Glomerular endothelial cell (primary cell): ENCODE results near the gene LIPC. TPM values are rescaled to one million over a fixed set of nuclear protein-coding genes. Genes with fewer than 3 reads are reported as not detected.
A peak's percentile ranks its signal among the peaks of the same experiment; 100 is the strongest.

Experiments
- DNase-seq: peaks from one replicate; pipeline ENCODE4 v3.0.0-alpha.2; 2011; ENCODE audit warnings: low read depth, low spot score; ENCODE audit errors: extremely low read depth
- total RNA-seq: library from RNA; depleted of rRNA; stranded (reverse); fragments of >200 nt; gene quantifications from 2 replicates; pipeline ENCODE4 v1.2.3, GENCODE V29; 2015

LIPC gene
- total RNA-seq, 1 donor from 2014 or later, result 0.12 TPM

DNA sequence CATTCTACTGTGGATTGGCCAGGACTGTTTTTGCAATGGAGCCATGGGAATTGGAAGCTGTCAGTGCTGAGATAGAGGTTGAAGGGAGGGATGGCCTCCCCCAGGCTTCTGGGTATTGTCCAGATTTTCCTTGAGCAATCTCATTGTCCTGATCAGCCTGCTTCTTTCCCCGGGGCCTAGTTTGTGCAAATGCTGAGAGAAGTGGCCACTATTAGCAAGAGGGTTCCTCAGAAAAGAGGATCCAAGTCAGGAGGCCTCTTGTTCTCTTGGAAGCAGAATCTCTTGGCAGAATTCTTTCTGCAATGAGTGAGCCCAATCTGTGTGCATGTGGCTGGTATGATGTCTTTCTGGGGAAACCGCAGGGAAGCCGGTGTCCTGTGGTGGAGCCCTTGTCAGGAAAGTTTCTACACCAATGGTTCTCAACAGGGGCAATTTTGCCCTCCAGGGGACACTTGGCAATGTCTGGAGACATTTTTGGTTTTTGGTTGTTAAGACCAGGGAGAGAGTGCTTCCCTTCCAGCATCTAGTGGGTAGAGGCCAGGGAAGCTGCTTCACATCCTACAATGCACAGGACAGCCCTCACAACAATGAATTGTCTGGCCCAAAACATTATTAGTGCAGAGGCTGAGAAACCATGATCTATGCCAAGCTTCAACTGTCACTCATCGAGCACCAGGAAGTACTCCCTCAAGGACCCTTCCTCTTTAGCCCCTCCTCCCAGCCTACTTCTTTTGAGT lies 2.0 kb downstream of the LIPC start:
- DNase-seq, result no peak

DNA sequence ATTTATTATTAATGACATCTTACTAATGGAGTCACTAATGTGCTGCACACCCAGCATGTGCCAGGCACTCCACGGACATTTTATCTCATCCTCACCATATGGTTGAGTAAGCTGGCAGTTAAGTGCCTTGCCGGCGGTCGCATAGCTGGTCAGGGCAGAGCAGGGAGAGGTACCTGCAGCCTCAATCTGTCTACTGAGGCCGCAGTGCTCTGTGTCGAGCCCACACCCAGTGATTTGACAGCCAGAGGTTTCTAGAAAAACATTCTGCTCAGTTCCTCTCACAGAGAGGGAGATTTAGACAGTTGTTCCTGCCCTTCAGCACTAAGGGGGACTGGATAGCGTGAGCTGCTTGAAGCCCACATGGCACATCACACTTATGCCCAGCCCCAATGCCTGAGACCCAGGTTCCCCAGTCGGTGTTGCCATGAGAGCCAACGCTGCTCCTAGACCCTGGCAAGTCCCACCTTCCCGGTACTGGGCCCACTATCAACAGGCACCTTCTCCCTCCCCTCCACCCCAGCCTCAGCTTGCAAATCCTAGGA lies 2.6 kb downstream of the LIPC start:
- DNase-seq, result no peak

DNA sequence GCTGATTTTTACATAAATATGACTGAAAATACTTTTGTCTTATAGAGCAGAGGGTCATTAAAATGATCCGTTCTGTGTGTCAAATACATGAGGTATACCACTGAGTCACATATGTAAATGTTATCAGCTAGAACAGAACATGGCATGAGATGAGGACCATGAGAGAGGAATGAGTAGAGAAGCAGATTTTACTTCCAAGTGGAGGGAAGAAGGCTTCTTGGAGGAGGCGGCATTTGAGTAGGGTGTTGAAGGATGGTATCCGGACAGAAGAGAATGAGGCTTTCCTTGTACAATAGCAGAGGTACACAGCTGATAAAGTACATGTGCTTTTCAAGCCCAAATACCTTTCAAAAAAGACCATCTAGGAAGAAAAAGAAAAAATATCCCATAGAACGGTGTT lies 4.8 kb downstream of the LIPC start:
- no peak for DNase-seq

DNA sequence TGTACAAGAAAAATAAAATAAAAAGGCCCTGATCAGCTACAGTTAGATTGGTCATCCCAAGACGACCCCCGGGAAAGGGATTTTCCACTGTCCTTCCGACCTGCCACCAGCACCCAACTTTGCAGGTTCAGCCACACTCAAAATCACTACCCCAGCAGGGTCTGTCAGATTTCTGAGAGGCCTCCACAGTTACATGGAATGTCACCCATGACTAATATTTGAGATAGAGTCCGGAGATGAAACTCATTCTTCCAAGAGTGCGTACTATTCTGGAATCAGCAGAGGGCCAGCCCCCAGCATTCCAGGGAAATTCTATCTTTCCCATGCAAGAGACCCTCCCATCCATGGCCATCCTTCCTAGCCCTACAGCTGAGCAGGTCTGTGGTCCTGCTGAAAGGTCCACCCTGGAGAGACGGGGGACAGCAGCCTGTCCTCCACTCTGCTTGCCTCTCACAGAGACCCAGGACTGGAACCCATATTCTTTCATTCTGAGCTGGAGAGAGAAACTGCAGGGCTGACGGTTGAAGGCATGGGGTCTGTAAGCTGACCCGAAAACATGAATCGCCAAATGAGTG lies 5.8 kb downstream of the LIPC start:
- no peak for DNase-seq

DNA sequence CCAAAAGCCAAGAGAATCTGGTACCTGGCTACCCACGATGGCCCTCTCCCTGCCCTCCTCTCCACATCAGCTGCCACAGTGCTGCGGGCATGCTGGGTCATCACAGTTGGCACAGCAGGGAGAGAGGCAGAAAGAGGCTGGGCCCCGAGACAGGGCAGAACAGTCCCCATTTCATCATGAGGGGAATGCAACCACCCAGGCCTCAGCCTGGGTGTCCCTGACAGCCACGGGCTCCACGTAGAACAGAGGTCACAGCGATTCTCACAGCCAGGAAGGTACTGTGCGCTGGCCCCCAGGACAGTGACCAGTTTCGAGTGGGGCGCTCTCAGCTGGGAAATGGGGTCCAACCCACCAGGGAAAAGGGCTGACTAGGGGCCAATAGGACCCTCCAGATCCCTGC lies 6.3 kb downstream of the LIPC start:
- no peak for DNase-seq

DNA sequence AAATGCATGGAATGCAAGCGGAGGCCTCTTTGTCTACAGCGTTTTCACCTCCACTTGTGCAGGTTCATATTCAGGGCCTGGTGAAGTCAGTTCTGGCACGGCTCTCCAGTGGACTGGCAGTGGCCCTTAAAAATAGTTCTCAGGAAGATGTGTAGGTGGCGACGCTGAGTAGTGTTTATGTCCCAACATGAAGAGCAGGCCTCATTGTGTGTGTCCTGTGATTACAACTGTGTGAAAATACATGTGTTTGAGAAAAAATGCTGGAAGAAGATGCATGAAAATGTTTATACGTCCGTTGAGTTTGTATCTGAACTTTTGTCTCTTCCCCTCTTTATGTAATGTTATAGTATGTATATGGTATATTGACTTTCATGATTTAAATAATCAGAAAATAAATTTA lies 7.2 kb downstream of the LIPC start:
- peak; percentile 44 for DNase-seq

DNA sequence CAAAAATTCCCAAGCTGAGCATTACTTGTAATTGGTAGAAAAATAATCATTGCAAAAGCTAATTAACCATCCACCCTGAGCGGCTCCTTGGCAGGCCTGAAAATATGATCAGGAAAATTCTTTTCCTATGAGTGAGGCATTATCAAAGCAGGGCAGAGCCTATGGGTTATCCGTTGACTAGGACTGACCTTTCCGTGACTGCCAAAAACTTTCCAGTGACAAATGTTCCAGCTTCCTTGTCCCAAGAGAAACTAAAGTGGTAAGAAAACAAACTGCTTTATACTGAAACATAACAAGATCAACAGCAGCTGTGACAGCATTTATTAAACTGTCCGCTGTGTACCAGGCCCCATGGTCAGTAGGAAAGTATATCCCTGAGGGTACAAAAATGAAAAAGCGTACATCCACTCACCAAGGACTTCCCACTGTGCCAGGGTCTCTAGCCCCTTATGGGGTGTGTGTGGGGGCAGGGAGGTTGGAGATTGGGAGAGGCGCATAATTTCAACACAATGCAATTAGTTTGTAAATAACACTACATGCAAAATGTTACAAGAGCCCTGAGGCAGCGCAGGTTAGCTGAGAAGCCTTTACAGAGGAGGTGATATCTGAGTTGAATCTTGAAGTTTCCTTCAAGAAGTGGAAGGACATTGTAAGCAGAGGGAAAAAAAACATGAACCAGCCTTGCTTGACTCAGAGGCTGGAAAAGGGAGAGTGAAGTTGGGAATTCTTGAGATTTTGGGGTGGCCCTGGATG lies 8.5 kb downstream of the LIPC start:
- peak; percentile 68 for DNase-seq

DNA sequence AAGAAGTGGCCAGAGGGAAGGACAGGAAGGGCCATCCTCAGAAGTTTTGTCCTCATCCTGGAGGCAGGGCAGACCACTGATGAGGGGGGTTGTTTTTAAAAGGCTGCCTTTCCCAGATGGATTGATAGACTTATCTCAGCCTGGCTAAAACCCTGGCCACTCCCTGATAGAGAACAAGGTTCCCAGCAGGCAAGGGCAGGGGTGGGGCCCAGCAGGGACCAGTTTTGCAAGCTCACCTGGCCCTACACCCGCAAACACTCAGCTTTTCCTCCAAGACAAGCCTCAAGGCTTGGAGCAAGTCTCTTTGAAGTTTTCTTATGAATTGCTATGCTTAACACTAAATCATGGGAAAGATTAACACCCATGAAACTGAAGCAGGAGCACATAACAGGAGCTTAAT lies 9.1 kb downstream of the LIPC start:
- no peak for DNase-seq

DNA sequence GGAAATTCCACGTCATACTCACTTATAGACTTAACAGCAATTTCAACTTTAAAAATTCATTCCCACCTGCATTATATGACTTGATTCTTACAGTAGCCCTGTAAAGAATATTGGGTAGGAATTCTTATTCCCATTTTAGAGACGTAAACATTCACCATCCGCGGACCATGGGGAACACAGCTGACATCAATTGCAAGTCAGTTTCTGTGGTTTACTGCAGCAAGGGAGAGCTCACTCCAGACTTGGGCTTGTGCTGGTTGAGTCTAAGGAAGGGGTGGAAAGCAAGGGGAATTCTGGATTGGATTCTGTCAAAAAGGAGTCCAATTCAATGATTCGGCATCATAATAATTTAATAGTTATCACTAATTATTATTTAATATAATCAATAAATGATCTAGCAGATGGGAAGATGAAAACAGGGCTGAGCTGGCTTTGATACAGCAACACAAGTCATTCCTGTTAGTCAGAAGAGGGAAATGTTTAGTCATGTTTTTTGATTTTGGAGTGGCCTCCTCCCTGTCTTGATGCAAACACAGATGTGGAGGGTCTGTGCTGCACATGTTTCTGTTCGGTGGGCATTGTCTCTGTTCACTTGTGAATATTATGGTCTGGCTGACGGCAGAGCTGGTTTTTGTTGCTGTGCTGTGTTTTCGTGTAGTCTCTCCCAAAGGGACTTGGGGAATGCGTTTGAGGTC lies 9.7 kb downstream of the LIPC start:
- no peak for DNase-seq

DNA sequence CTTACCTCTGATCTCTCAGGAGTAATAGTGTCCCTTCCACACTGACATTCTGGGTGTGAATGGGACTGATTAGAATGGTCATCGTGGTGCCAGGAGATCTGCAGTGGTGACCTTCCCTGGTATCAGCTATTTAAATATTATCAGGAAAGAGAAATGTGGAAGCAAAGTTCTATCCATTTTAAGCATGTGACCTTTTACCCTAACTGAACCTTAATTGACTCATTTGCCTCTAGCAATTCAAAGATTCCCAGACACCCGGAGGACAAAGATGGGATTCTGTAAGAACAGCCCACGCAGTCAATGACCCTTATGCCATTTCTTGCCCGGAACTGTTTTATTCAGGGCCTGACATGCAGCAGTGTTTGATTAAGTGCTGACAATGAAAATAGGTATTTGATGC lies 10.3 kb downstream of the LIPC start:
- no peak for DNase-seq

DNA sequence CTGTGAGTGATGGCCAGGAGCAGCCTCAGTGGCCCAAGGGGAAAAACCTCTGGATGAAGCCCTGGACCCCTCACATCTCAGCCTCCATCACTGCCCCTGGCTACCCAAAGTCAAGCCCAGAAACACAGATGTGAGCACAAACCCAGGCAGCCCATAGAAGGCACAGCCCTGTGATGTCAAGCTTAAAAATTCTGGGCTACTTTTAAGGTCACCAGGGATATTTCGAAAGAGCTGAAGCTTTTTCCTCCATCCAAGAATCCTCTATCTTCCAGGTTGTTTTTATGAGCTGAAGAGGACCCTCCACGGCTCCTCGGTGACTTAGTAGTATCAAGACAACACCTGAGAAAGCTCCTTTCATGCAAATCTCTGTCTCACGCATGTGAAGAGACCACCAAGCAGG lies 11.5 kb downstream of the LIPC start:
- DNase-seq, result no peak

DNA sequence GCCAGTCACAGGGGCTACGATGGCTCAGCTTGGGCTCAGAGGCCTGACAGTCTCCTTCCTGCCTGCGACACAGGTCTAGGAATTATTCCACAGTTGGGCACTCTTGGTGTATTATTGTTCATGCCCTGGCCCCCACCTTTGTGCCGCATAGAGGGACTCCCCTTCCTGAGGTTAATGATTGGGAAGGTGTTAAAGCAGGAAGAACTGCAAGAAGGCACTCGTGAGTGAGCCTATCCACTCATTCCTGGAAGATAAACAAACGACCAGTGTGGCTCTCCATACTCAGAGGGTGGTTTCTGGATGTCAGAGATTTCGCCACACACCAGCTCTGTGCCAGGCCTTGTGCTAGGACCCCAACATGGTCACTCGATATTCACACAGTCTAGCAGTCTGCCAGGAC lies 12.3 kb downstream of the LIPC start:
- DNase-seq, result no peak

DNA sequence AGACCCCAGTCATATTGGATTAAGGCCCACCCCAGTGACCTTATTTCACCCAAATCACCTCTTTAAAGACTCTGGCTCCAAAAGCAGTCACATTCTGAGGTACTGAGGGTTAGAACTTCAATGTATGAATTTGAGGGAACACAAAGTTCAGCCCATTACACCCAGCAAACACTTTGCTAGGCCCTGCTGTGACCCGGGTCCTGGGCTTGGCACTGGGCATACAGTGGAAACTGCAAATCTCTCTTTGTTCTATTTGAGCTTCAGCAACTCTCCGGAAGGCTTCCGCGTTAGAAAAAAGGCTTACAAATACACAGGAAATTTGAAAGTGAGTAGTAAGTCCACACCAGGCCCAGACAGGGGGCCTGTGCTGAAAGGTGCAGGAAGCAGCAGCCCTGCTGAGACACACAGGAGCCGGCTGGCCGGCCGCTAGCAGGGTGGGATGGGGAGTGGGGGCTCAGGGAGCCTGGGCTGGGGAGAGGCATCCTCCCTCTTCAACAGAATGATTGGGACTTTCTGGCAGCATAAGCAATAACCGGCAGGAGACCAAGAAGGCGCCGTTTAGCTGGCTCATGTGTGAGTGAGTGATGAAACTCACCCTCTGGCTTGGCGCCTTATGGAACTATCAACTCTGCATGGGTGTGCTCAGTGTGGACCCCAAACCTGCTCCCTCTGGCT lies 13.0 kb downstream of the LIPC start:
- no peak for DNase-seq

DNA sequence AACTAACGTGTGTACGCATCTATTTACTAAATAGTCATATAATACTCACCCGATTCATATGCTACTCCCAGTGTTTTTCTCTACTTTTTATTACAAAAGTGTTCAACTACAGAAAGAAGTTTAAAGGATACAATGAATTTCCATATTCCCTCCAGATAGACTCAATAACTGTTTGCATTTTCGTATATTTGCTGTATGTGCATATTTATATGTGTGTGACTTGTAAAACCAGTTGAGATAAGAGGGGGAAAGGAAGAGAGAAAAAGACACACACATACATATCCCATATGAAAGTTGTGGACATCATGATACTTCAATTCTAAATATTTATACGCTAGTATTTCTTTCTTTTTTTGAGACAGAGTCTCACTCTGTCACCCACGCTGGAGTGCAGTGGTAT lies 14.1 kb downstream of the LIPC start:
- DNase-seq, result no peak

DNA sequence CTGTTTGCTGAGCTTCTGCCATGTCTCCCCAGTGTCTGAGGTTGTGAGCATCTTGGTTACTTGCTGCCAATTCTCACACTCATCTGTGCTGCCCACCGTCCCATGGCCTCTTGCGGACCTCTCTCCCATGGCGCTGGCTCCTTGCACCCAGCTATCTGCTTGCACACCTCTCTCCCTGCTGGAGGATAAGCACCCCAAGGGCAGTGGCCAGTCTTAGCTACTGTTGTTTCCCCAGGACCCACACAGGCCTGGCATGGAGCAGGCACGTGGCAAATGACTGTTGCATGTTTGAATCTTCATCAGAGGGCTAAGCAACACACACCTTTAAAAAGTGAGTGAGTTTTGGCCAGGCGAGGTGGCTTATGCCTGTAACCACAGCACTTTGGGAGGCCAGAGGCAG lies 14.7 kb downstream of the LIPC start:
- no peak for DNase-seq

DNA sequence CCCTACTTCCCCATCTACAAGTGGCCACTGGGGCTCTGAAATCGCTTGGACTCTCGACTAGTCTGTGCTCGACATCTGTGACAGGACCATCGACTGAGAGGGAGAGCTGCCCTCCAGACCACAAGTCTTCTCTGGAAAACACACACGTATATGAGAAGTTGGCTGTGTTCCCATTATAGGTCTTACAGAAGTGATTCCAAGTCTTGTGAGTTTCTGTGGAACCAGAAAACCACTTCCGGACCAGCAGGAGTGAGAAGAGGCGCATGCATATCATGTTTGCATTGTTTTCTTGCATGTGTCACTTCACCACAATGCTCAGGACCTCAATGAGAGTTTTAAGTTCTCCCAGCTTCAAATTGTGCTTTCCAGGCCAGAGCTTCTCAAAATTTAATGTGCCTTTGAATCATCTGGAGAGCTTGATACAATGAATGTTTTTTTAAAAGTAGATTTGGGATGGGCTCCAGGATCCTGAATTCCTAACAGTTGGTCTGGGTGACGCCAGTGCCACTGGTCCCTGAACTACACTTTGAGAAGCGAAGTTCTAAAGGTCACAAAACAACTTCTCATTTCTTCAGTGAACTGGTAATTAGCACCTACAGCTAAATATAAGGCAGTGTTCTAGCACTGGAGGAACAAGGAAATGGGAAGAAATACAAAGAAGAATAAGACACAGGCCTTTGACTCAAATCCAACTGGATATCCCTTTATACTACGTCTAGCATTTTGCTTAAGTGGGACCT lies 15.7 kb downstream of the LIPC start:
- peak; percentile 34 for DNase-seq

DNA sequence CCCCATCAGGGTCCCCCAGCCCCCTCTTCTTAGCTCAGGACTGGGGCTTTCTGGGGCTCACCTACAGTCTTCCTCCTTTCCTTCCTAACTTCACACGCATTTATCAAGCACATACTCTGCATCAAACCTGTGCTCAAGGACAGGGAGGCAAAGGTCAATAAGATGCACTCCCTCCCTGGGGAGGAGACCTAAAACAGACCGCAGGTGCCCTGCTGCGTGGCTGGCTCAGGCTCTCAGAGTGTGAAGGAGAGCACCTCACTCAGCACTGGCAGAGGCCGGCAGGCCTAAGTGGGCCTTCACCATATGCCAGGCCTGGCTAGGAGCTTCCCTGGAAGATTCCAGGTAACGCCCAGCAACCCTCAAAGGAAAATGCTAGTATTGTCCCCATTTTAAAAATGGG lies 16.5 kb downstream of the LIPC start:
- DNase-seq, result no peak

DNA sequence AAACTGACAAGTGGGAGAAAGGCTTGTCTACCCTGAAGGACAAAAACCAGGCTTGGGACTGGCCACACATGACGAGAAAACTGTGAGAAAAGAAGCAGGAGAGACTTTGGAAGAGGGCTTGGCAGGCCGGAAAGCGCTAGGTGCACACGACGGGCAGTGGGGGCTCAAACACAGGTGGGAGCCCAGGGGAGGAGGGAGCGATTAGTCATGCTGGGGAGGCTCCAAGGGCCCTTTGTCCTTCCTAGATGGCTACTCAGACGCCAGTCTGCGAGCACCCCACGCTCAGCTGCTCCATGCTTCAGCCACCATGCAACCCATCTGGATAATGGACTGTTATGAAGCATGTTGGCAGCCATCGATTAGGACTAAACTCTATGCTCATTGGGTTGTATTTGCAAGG lies 17.1 kb downstream of the LIPC start:
- DNase-seq, result no peak

DNA sequence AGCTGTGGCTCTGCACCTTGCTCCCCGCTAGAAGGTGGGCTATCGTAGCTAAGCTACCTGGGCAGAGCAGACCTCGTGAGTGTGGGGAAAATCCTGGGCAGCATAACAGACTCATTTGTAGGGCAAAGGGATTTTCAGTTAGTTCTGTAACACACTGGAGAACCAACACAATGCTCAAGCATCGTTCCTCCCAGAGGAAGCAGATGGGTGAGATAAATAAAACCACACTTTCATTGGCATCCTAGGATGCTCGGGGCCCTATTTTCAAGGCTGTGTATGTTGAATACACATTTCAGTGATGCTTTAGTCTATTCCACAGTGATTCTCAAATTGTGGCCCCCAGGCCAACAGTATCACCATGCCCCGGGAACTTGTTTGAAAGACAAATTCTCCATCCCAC lies 20.0 kb downstream of the LIPC start:
- no peak for DNase-seq

DNA sequence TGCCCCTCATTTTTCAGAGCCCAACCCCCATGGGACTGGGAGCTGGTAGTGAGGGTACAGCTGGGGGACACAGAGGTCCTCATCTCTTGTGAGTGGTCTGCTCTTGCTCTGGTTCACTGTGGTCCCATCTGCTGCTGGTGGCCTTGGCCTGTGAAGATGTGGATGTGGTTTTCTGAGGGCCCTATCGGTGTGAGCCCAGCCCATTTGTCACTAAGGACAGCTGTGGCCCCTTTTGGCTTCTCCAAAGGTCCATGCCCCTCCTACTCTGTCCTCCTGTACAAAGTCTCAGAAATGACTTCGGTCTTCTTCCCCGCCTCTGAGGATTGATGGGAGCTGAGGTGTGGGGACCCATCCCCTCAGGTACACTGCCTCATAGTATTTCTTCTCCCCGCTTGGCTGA lies 21.0 kb downstream of the LIPC start:
- DNase-seq, result no peak
